K562 (cell line): ENCODE measurements around the gene UPK2. TPM values are rescaled to one million over a fixed set of nuclear protein-coding genes. Genes with fewer than 3 reads are reported as not detected.

Source experiments
- BRD4 ChIP-seq: fragments of 200-600 bp; sonication (generic); IDR thresholded peaks from 2 replicates; pipeline ENCODE4 v1.6.1; 2017; ENCODE audit warnings: inconsistent platforms
- CHD7 ChIP-seq: fragments of 200-600 bp; sonication (generic); IDR thresholded peaks from one replicate; pipeline ENCODE4 v1.6.1; 2012; ENCODE audit warnings: mild to moderate bottlenecking, low read depth, low read length, inconsistent platforms
- CREB3 ChIP-seq: fragments of 450-650 bp; conservative IDR thresholded peaks from 2 replicates; pipeline ENCODE4 v1.6.1; 2016; ENCODE audit warnings: missing genetic modification characterization, low read depth, mild to moderate bottlenecking, missing compliant biosample characterization, moderate library complexity
- MLLT1 ChIP-seq, 2 experiments: fragments of 450-650 bp; IDR thresholded peaks; 2 replicates each; pipeline ENCODE4 v1.6.1; 2016
- SIN3B ChIP-seq: fragments of 450-650 bp; IDR thresholded peaks from 2 replicates; pipeline ENCODE4 v1.6.1; 2017; ENCODE audit warnings: low read depth, mild to moderate bottlenecking, moderate library complexity
- SMARCE1 ChIP-seq: fragments of 450-650 bp; IDR thresholded peaks from 2 replicates; pipeline ENCODE4 v1.7.1; 2016; ENCODE audit warnings: mild to moderate bottlenecking
- ZNF277 ChIP-seq: fragments of 250-450 bp; sonication (Bioruptor Pico); IDR thresholded peaks from 2 replicates; pipeline ENCODE4 v1.8.0; 2022; ENCODE audit warnings: inconsistent platforms, mild to moderate bottlenecking, moderate library complexity, borderline replicate concordance
- ZNF280A ChIP-seq: fragments of 450-650 bp; IDR thresholded peaks from 2 replicates; pipeline ENCODE4 v1.6.1; 2018; ENCODE audit warnings: mild to moderate bottlenecking, low read depth; ENCODE audit not compliant: partially characterized antibody
- polyA plus RNA-seq, 8 experiments: library from polyadenylated mRNA; depleted of rRNA in 4 of 8; stranded (reverse) in 5 of 8; unstranded in 3 of 8; fragments of >200 nt; fragmentation: Nextera tagmentation in 2 of 8; fragmentation: Illumina TruSeq in 1 of 8; extraction: Ambion mirVana in 2 of 8; extraction: Trizol in 1 of 8; gene quantifications; 2 replicates each; pipeline versions ENCODE4 v1.2.1 to v1.2.3, GENCODE V29; 2011 to 2014; ENCODE audit warnings: inconsistent platforms in 1 of 8, missing spikeins in 1 of 8
- total RNA-seq, 7 experiments: library from RNA; depleted of rRNA in 6 of 7; stranded (reverse); fragments of >200 nt in 6 of 7; fragmentation: Illumina TruSeq in 2 of 7; extraction: Trizol in 2 of 7; gene quantifications; 2 replicates each; pipeline versions ENCODE4 v1.2.1 to v1.2.3, GENCODE V29; 2011 to 2021; ENCODE audit warnings: low replicate concordance in 1 of 7

Gene UPK2
- total and polyA plus RNA-seq, 9 of the 15 experiments (the other 6 are each of a cell fraction or from before 2014, with no cell fraction given) = not detected

GRCh38 chr11:118930094-118930712 is 25.9 kb upstream of the UPK2 start (continued):
- TF ChIP-seq CHD7 (no peak), ZNF277 (CRISPR knock-in tag) (no peak), BRD4 (no peak), ZNF280A (no peak), CREB3 (tag) (no peak), SMARCE1 (no peak), MLLT1 (IDR thresholded peaks at IDR 0.05) (no peak), SIN3B (no peak)
